ENCODE data around the gene ARHGAP44.
"Not testable (repeated sequence)": the region's sequence is repeated elsewhere in the genome, so short reads cannot be mapped to it uniquely, and the experiment has no call there.

ARHGAP44 gene

GRCh38 chr17:12821376-12821940 is 32.2 kb downstream of the ARHGAP44 start:
- no peak for DNase-seq

- no peak for DNase-seq
These were observed 37.1 kb downstream of the ARHGAP44 start for GRCh38 chr17:12826431-12826830.

- DNase-seq = no peak
These were observed 41.5 kb downstream of the ARHGAP44 start for GRCh38 chr17:12830777-12831247.

- DNase-seq = no peak
These were observed 42.5 kb downstream of the ARHGAP44 start for GRCh38 chr17:12831839-12832238.

- no peak for DNase-seq
These were observed 49.7 kb downstream of the ARHGAP44 start for GRCh38 chr17:12839042-12839441.

GRCh38 chr17:12842936-12843335 is 53.6 kb downstream of the ARHGAP44 start:
- DNase-seq = no peak

GRCh38 chr17:12850996-12851395 is 61.7 kb downstream of the ARHGAP44 start:
- DNase-seq = no peak

GRCh38 chr17:12851901-12852435 is 62.7 kb downstream of the ARHGAP44 start:
- DNase-seq = no peak

GRCh38 chr17:12853921-12854320 is 64.6 kb downstream of the ARHGAP44 start:
- DNase-seq = no peak

- no peak for DNase-seq
These were observed 67.1 kb downstream of the ARHGAP44 start for GRCh38 chr17:12856416-12856815.

GRCh38 chr17:12857592-12857991 is 68.3 kb downstream of the ARHGAP44 start:
- no peak for DNase-seq

GRCh38 chr17:12859520-12859919 is 70.2 kb downstream of the ARHGAP44 start:
- no peak for DNase-seq

GRCh38 chr17:12865769-12866168 is 76.5 kb downstream of the ARHGAP44 start:
- DNase-seq = no peak

- DNase-seq = no peak
These were observed 76.9 kb downstream of the ARHGAP44 start for GRCh38 chr17:12866244-12866643.

GRCh38 chr17:12867726-12868125 is 78.4 kb downstream of the ARHGAP44 start:
- no peak for DNase-seq

- not testable (repeated sequence) for DNase-seq
These were observed 84.3 kb downstream of the ARHGAP44 start for GRCh38 chr17:12873415-12874125.

GRCh38 chr17:12877953-12878669 is 88.8 kb downstream of the ARHGAP44 start:
- DNase-seq = no peak

GRCh38 chr17:12879096-12879495 is 89.8 kb downstream of the ARHGAP44 start:
- not testable (repeated sequence) for DNase-seq

GRCh38 chr17:12883472-12883871 is 94.2 kb downstream of the ARHGAP44 start:
- DNase-seq = no peak

- DNase-seq = no peak
These were observed 97.8 kb downstream of the ARHGAP44 start for GRCh38 chr17:12887088-12887487.

- no peak for DNase-seq
These were observed 107.0 kb downstream of the ARHGAP44 start for GRCh38 chr17:12896180-12896785.

- no peak for DNase-seq
These were observed 108.8 kb downstream of the ARHGAP44 start for GRCh38 chr17:12898110-12898509.

GRCh38 chr17:12899604-12900003 is 110.3 kb downstream of the ARHGAP44 start:
- DNase-seq = no peak

All from DMS153 (cell line).